ENCODE results near the gene P2RX4.

P2RX4 gene

GRCh38 chr12:121241156-121241970, 31.4 kb downstream of the P2RX4 start:
- Histone ChIP-seq H3K36me3 (ENCODE audit: control insufficient read depth, low read length) (peaks cover 22% of the 10 kb centered on the region; the same call in 1 of the 2 replicates), H3K4me2 (ENCODE audit: low read length) (no peak overlapping the region), H3K9me3 (ENCODE audit: control insufficient read depth, insufficient read depth, low read length) (no peaks in the 10 kb centered on the region), H3K27me3 (ENCODE audit: control insufficient read depth, low read length) (no peaks in the 10 kb centered on the region), H3K79me2 (ENCODE audit: control insufficient read depth, low read length) (no peaks in the 10 kb centered on the region), H3K27ac (ENCODE audit: low read depth, low read length) (no peak overlapping the region), H3K4me3 (ENCODE audit: low read length) (no peak overlapping the region), H3K9me2 (replicated peaks; ENCODE audit: control insufficient read depth, low read length) (no peaks in the 10 kb centered on the region), H3F3A (ENCODE audit: control insufficient read depth, insufficient read depth) (no peaks in the 10 kb centered on the region), H3K4me1 (ENCODE audit: control insufficient read depth, low read length) (no peaks in the 10 kb centered on the region), H4K20me1 (ENCODE audit: control insufficient read depth, insufficient read depth, low read depth, low read length) (no peaks in the 10 kb centered on the region)
- TF ChIP-seq CTCF (IDR thresholded peaks at IDR 0.05; ENCODE audit: low read depth, low read length, poor library complexity, severe bottlenecking) (no peak), EZH2phosphoT487 (IDR thresholded peaks at IDR 0.05; ENCODE audit: borderline replicate concordance, low read length) (no peak)

GRCh38 chr12:121245031-121245430, 35.1 kb downstream of the P2RX4 start:
- peaks cover 16% of the 10 kb centered on the region for H3K4me1 ChIP-seq (ENCODE audit: control insufficient read depth, low read length)
- no peak overlapping the region for H3K4me3 ChIP-seq (ENCODE audit: low read length)
- H3K9me2 ChIP-seq (replicated peaks; ENCODE audit: control insufficient read depth, low read length) = no peaks in the 10 kb centered on the region
- H3K79me2 ChIP-seq (ENCODE audit: control insufficient read depth, low read length) = no peaks in the 10 kb centered on the region
- no peaks in the 10 kb centered on the region for H3K27me3 ChIP-seq (ENCODE audit: control insufficient read depth, low read length)
- peaks cover 44% of the 10 kb centered on the region for H3K36me3 ChIP-seq (ENCODE audit: control insufficient read depth, low read length)
- TF ChIP-seq EZH2phosphoT487 (IDR thresholded peaks at IDR 0.05; ENCODE audit: borderline replicate concordance, low read length) (no peak), CTCF (IDR thresholded peaks at IDR 0.05; ENCODE audit: low read depth, low read length, poor library complexity, severe bottlenecking) (no peak)
- H3K4me2 ChIP-seq (ENCODE audit: low read length) = no peak overlapping the region
- no peak overlapping the region for H3K27ac ChIP-seq (ENCODE audit: low read depth, low read length)
- no peaks in the 10 kb centered on the region for H4K20me1 ChIP-seq (ENCODE audit: control insufficient read depth, insufficient read depth, low read depth, low read length)
- no peaks in the 10 kb centered on the region for H3F3A ChIP-seq (ENCODE audit: control insufficient read depth, insufficient read depth)
- no peaks in the 10 kb centered on the region for H3K9me3 ChIP-seq (ENCODE audit: control insufficient read depth, insufficient read depth, low read length)

- peaks cover 53% of the 10 kb centered on the region for H3K36me3 ChIP-seq (ENCODE audit: control insufficient read depth, low read length)
Measured at GRCh38 chr12:121245951-121246350, 36.0 kb downstream of the P2RX4 start.

More at GRCh38 chr12:121245951-121246350, 36.0 kb downstream of the P2RX4 start:
- H3K79me2 ChIP-seq (ENCODE audit: control insufficient read depth, low read length) = no peaks in the 10 kb centered on the region
- no peak for TF ChIP-seq CTCF (IDR thresholded peaks at IDR 0.05; ENCODE audit: low read depth, low read length, poor library complexity, severe bottlenecking)
- TF ChIP-seq EZH2phosphoT487 (IDR thresholded peaks at IDR 0.05; ENCODE audit: borderline replicate concordance, low read length) = no peak
- no peak overlapping the region for H3K27ac ChIP-seq (ENCODE audit: low read depth, low read length)
- no peak overlapping the region for H3K4me2 ChIP-seq (ENCODE audit: low read length)
- H3K27me3 ChIP-seq (ENCODE audit: control insufficient read depth, low read length) = no peaks in the 10 kb centered on the region
- H3K4me3 ChIP-seq (ENCODE audit: low read length) = no peak overlapping the region
- H4K20me1 ChIP-seq (ENCODE audit: control insufficient read depth, insufficient read depth, low read depth, low read length) = no peaks in the 10 kb centered on the region
- H3K9me2 ChIP-seq (replicated peaks; ENCODE audit: control insufficient read depth, low read length) = no peaks in the 10 kb centered on the region
- no peaks in the 10 kb centered on the region for H3F3A ChIP-seq (ENCODE audit: control insufficient read depth, insufficient read depth)
- H3K4me1 ChIP-seq (ENCODE audit: control insufficient read depth, low read length) = peaks cover 16% of the 10 kb centered on the region
- H3K9me3 ChIP-seq (ENCODE audit: control insufficient read depth, insufficient read depth, low read length) = no peaks in the 10 kb centered on the region
